ENCODE measurements around the gene KCNIP4. TPM values are rescaled to one million over a fixed set of nuclear protein-coding genes. Genes with fewer than 3 reads are reported as not detected.

KCNIP4 gene
- total RNA-seq, 1 donor from 2014 or later = not detected

DNA sequence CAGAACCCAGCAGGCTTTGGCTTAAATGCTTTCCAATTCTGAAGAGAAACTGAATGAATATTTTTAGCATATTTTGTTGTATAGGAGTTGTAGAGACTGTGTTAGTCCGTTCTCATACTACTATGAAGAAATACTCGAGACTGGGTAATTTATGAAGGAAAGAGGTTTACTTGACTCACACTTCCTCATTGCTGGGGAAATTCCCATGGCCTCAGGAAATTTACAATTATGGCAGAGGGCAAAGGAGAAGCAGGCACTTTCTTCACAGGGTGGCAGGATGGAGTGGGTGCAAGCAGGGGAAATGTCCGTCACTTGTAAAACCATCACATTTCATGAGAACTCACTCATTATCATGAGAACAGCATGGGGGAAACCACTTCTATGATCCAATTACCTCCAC lies 956.6 kb downstream of the KCNIP4 start:
- peak in 1 of 2 donors; percentile 48 for DNase-seq (ENCODE audit: low read depth in 2 of 2)

DNA sequence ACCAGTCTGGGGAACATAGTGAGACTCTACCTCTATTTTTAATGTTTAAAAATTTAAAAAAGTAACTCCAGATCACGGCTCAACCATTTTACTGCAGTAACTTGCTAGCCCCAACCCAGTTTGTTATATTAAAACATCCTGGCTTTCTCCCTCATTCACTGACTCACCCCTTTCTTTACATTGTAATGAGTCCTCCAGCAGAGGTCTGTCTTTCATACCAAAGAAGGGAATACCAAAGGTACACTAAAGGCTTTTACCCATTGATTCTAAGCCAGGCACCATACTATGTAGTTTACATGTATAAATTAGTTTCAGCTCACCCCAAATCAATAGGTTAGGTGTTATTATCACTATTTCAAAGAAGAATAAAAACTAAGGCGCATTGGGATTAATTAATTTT lies 961.4 kb downstream of the KCNIP4 start:
- DNase-seq (ENCODE audit: low read depth in 2 of 2) = no peak

DNA sequence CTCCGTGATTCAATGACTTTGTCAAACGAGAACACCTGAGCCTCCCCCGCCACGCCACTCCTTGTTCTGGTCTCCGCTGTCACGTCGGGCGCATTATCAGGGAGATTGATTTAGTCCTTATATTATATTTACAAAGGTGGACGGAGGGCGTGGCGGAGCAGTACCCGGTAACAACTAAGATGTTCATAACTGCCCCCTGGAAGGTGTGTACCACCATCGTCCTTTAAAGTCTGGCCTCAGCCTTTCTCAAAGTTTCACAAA lies 964.1 kb downstream of the KCNIP4 start:
- no peak for DNase-seq (ENCODE audit: low read depth in 2 of 2)

DNA sequence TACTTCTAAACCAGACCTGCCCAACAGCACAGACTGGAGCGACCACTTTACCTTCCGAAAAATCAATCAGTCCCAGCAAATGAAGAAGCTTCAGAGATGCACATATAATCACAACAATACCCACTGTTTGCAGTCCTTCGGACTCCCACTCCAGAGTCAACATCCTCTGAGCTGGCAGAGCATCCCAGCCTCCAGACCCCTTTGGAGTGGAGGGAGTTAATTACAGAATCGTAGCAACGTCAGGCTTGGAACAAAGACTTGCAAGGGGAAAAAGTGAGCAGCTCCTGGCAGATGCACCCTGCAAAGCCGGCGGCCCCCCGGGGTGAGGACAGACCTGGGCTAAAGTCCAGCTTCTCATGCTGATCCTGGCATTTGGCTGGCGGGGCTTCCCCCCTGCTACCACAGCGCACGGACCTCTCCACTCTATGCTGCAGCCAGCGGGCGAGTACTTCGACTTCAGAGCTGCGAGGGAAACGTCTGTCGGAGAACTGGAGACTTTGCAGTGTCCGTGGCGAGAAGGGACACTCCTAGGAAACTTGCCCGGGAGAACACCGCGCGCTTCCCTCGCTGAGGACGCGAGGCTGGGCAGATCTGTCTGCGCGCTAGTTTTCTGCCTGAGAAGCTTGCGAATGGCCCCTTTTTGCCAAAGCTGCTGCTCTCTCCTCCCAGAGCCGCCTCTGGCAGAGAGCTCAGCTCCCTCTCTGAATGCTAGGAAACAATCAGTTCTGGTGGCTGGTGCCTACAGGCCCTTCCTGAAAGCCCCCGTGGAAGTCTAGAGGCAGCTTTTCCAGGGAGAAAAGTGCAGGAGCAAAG lies 964.6 kb downstream of the KCNIP4 start:
- peak in 1 of 2 donors; percentile 16 for DNase-seq (ENCODE audit: low read depth in 2 of 2)

DNA sequence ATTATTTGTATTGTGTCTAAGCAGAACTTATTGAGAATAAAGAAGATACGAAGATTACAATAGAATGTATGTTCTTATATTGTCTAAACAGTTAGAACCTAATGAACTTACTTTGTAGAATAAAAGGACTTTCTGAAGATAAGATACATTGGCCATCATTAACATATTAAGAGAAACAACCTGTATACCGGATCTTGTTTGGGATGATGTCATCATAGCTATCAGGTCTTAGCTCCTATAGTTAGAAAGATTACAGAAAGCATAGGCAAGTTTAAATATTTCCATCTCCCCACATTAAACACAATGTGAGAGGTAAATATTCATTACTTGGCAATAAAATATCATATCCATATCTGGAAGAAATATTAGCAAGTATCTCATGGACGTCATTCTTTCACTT lies 966.0 kb downstream of the KCNIP4 start:
- no peak for DNase-seq (ENCODE audit: low read depth in 2 of 2)

DNA sequence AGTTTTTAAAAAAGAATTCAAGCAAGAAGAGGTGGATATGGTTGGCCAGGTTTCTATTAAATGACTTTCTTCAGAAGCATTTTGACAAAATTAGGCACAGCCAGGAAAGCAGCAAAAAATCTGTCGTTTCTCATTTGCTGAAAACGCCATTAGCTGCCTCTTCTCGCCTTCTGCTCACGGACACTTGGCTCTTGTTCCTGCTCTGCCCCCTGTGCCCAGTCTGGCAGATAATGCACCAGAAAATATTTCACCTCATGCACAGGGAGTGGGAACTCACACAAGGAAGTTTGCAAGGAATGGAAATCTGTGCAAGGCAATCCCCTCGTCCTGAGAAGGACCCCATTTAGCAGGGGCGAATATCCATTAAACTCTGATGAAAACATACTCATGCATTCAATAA lies 988.3 kb downstream of the KCNIP4 start:
- no peak for DNase-seq (ENCODE audit: low read depth in 2 of 2)

DNA sequence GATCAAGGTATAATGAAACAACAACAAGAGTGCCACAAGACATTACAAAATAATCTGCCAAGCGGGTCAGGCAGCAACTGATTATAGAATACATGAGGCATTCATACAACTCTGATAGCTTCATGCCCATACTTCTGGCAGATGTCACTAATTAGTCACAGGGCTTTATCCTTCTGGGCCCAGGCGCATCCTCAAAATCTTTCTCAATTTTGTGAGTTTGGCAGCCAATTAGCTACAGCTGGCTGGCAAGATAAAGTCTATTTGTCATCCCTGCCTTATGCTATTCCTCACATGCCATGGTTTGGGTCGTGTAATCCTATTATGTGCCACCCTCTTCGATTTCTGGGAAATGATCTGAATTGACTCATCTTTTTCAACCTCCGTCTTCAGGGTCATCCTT lies 994.0 kb downstream of the KCNIP4 start:
- DNase-seq (ENCODE audit: low read depth in 2 of 2) = no peak

DNA sequence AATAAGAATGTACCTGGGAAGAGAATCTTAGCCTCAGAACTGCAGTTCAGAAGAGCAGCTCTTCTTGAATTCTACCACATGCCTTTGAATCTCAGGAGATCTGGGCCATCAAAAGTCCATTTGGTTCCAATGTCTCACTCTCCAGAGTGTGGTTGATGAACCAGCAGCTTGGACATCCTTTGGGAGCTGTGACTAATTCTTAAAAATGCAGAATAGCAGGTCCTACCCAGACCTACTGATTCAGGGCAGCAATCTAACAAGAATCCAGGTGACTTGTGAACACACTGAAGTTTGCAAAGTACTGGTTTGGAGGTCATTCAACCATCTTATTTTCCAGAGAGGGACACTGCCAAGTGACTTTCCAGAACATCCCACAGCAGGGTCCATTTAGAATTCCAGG lies 1003.6 kb downstream of the KCNIP4 start:
- no peak for DNase-seq (ENCODE audit: low read depth in 2 of 2)

DNA sequence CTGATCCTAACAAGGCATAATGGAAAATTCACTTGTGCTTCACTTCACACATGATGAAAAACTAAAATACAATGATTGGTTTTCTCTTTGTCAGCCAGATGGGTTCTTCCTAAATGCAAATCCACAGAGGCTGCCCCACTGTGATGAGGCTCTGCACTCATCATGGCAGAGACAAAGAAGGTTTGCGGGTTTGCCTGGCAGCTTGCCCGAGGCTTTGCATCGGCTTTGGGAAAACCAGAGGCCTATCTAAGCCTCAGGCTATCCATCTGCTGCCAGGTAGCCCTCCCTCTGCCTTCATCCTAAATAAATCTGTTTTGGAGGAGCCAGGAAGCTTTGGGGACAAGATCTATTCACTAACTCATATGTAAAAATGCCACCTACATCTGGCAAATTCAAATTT lies 1004.1 kb downstream of the KCNIP4 start:
- DNase-seq (ENCODE audit: low read depth in 2 of 2) = no peak

DNA sequence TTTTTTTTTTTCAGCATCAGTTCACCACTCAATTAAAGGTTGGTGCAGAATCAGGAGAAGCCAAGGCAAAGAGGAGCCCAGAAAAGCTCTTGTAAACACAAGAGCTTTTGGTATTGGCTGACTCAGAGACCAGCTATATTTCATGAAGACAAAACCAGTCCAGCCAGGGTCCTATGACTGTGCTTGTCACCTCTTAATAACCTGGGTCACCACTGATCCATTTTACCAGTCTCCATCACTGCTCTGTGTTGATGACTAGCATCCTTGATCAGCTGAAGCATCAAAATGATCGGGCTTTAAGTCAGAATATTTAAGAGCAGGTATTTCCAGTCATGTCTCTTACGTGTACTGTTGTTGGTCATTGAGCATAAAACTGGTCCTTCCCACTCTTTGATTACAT lies 1010.4 kb downstream of the KCNIP4 start:
- no peak for DNase-seq (ENCODE audit: low read depth in 2 of 2)

DNA sequence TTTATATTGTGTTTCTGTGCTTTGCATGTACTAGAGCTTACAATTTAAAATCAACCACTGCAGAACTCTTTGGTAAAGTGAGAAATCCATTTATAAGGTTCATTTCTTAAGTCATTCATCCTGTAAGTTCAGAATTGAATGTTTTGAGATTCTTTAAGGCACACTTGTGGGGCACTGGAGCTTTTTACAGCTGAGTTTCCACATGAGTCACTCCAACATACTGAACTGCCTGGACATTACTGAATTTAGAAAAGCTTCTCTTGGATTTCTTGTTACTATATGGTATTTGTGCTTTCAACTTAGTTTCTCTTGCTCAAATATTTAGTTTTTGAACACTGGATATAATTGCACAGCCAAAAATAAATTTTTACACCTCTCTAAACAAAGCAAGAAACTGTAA lies 1022.0 kb downstream of the KCNIP4 start:
- no peak for DNase-seq (ENCODE audit: low read depth in 2 of 2)

DNA sequence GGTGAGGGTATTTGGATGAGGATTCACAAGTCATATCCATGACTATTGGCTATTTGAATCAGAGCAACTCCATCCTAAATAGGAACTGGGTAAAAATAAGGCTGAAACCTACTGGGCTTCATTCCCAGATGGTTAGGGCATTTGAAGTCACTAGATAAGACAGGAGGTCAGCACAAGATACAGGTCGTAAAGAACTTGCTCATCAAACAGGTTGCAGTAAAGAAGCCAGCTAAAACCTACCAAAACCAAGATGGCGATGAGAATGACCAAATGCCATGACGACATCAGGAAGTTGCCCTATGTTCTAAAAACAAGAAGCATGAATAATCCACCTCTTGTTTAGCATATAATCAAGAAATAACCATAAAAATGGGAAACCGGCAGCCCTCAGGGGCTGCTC lies 1023.4 kb downstream of the KCNIP4 start:
- DNase-seq (ENCODE audit: low read depth in 2 of 2) = peak in 1 of 2 donors; percentile 25

DNA sequence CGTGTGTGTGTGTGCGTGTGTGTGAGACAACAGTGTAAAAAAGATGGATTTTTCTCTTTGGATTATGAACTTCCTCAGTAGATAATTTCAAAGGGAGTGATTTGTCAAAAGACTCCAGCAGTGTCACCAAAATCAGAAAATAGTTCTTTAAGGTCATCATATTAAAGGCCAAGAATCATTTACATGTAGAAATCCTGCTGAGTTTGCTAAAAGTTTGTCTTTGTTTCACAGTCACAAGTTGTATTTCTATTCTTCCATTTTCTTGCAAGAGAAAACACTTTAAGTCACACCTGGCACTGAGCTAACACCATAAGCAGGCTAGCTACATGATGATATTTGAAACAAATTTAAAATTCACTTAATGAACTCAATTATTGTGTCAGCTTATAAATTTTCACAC lies 1025.6 kb downstream of the KCNIP4 start:
- DNase-seq (ENCODE audit: low read depth in 2 of 2) = no peak

DNA sequence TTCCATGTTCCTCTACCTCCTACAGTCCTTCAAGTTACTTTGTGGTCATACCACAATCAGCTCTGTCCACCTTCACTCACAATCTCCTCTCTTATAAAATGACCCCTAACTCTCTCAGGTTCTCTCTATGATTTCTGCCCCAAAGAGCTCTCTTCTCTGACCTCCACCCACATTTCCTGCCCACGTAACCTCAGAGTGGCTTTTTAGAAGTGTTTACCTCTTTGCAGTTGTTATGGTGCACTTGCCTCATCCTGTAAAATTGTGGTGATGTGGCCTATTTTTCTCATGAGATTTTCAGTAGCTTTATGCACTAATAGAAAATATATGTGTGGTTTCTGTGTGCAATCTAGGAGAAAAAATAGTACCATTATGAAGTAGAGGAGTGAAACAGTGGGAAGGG lies 1032.5 kb downstream of the KCNIP4 start:
- DNase-seq (ENCODE audit: low read depth in 2 of 2) = no peak

DNA sequence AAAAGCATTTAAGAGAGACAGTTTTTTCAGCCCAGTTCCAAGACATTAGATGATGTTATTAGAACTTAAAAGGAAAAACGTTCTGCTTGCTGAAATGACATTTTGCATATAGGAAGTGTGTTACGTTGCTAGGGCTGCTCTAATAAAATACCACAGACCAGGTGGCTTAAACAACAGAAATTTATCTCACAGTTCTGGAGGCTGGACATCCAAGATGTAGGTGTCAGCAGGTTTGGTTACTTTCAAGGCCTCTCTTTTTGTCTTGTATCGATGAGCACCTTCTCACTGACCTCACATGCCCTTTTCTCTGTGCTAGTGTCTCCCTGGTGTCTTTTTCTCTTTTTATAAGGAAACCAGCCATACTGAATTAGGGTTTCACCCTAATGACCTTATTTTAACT lies 1043.6 kb downstream of the KCNIP4 start:
- no peak for DNase-seq (ENCODE audit: low read depth in 2 of 2)

DNA sequence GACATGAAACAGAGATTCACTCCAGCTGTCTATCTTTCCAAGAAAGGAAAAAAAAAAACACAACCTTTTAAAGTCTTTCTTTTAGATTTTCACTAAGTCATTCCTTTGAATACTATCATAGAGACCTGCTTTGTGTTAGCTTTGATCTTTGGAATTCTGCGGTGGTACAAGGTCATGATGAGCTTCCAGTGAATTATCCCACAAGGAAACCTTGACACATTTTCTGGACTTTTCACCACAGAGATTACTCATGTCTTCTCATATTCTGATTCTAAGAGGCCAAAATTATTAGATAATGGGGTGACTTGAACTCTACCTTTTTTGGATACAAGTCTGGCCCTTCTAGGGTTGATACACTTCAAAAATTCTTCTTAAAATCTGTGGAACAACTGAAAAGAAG lies 1046.7 kb downstream of the KCNIP4 start:
- no peak for DNase-seq (ENCODE audit: low read depth in 2 of 2)

DNA sequence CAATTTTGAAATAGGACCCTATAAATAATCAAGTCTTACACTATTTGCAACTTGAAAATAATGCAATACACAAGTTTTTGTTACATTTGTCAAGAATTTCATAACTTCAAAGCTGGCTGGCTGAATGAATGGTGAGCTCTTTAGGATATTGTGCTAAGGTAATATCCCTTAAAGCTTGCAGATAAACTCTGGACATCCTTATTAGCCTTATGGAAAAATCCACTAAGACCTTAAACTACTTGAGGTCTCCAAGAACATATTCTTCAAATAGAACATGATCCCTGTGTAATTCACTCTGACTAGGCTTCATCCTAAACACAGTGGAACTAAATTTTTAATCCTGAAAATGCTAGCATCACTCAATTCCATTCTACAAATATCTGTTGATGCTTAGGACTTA lies 1049.0 kb downstream of the KCNIP4 start:
- no peak for DNase-seq (ENCODE audit: low read depth in 2 of 2)

DNA sequence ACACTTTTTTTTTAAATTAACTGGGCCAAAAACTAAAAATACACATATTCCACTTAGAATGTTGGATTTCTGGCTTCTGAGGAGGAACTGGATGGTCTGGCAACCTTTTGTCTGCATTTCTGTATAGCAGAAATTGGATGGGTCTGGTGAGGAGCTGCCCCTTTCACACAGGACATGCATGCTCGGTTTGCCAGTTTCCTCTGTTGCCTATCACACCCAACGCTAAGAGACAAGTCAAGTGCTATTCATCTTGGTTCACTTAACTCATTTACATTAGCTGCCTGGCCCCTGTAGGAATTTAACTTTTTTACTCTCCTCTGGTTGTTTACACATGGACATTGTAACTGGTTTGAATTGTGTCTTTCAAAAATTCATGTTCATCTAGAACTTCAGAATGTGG lies 1052.6 kb downstream of the KCNIP4 start:
- no peak for DNase-seq (ENCODE audit: low read depth in 2 of 2)

DNA sequence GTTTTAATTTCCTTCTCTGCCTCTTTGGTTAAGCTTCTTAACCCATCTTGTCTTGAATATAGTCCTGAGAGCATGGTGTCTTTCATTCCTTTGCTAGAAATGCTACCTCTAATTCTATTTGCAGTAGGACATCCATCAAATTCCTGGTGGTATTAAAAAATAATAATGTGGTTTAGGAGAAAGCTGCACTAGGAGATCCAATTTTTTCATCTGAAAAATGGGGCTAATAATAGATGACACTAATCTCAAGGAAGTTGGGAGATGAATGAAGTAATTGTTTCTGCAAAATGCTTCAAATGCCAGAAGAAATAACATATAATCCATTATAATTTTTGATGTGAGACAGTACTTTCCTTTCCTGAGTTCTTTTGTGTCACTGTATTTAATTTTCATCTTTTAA lies 1053.4 kb downstream of the KCNIP4 start:
- DNase-seq (ENCODE audit: low read depth in 2 of 2) = no peak

DNA sequence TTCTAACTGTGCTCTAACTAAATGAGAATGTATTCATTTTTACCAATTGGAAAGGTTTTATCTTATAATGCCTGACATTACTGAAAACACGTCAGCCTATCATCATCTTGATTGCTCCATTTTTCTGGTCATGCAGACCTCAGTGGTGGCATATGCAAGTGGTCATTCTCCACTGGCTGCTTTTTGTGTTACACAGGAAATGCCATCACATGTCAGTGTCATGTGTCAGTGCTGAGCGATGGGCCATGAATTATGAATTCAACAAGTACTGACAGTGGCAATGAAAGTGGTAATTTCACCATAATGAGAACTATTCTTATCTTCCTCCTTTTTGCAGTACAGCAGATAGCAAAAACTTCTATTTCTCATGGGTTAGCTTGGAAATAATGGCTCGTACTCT lies 1057.8 kb downstream of the KCNIP4 start:
- DNase-seq (ENCODE audit: low read depth in 2 of 2) = no peak

DNA sequence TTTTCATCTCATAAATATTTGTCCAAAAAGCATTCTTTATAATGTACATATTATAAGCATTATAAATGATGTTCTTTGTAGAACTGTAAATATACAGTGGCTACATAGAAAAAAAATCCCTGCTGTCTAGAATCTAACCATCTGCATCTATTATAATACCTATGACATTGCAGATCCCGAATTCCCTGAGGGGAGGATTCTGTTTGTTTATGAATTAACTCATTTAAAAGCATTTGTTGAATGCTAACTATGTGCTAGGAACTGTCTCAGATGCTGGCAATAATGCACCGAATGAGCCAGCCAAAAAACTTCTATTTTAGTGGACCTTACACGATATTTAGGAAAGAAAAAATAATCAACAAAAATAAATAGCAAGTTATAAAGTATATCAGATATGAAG lies 1058.7 kb downstream of the KCNIP4 start:
- no peak for DNase-seq (ENCODE audit: low read depth in 2 of 2)

DNA sequence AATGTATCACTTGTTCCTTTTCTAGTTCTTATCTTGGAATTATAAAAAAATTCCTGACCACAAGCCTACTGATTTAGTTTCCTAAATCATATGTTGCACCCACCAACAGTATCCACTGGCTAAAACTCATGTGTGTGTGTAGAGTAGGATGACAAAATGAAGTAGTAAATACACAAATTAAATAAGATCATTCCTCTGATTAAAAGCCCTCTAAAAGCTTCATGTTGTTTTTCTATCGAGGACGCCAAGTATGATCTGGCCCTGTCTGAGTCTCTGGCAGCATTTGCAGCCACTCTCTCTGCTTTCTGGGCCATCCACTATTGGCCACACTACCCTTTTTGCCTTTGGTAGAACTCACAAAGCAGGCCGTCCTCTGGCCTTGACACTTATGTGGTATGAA lies 1064.9 kb downstream of the KCNIP4 start:
- no peak for DNase-seq (ENCODE audit: low read depth in 2 of 2)

DNA sequence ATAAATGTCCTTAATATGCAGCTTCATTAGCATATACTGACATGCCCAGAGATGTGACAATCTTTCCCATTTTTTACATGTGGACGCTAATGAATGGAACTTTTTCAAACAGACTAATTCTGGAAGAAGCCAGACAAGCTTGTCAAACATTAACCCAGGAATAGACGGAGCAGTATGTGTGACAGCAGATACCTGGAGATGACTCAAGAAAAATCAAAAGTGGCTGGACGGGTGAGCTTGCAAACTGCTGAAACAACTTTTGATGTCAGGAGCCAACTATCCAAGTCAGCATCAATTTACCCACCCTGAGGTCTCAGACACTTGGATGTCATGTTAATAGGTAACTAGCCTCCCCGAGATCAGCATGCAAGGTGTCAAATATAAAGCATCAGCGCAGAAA lies 1065.3 kb downstream of the KCNIP4 start:
- DNase-seq (ENCODE audit: low read depth in 2 of 2) = no peak

DNA sequence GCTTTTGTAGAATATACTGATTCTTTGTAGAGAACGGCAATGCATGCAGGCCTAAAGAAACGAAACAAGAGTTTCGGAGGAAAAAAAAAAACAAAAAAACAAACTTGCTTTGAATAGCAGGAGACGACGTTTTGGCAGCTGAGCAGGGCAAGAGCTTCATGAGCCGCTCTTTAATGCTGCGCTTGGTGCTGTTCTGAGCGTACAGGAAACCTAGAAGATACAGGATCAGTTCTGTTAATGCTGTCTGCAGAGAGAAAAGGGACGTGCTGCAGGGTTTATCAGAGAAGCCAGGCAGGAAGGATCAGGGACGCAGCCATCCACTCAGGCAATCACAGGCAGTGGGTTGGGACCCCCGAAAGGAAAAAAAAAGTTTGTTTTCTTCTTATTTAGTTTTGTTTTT lies 1066.1 kb downstream of the KCNIP4 start:
- DNase-seq (ENCODE audit: low read depth in 2 of 2) = no peak
